GM21619 (cell line): ENCODE measurements around the gene TPPP3.
"Not testable (repeated sequence)": the region's sequence is repeated elsewhere in the genome, so short reads cannot be mapped to it uniquely, and the experiment has no call there.

Experiments used
- ATAC-seq: cut with Tn5 transposase; IDR thresholded peaks from one replicate; pipeline ENCODE4 v1.9.1; 2021; ENCODE audit not compliant: unreplicated experiment

TPPP3 gene

DNA sequence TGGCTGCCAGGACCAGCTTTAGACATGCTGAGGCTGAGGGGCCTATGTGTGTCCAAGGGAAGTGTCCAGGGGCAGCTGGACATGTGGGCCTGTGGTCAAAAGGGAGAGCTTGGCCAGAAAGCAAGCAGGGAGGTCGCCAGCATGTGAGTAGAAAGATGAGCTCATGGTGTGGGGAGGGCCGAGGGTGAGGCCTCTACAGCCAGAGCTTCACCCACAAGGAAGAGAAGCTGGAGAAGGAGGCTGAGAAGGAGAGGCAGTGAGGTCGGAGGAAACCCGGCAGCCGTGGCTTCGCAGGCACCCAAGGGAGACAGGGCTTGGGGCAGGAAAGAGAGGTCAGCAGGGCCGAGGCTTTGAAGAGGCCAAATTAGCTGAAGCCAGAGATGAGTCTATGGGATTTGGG lies 33.7 kb upstream of the TPPP3 start:
- ATAC-seq, result no peak

DNA sequence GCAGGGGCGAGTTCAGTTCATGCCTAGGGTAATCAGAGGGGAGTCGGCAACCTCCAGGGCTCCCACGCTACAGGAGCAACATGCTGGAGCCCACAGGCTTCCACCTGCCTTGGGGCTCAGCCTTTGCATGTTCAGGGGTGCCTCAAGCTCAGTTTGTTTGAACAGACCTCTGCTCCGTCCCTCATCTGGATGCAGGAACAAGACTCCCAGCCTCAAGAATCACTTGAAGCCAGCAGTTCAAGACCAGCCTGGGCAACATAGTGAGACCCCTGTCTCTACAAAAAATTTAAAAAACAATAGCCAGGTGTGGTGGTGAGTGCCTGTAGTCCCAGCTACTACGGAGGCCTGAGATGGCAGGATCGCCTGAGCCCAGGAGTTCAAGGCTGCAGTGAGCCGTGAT lies 32.7 kb upstream of the TPPP3 start:
- ATAC-seq, result no peak

DNA sequence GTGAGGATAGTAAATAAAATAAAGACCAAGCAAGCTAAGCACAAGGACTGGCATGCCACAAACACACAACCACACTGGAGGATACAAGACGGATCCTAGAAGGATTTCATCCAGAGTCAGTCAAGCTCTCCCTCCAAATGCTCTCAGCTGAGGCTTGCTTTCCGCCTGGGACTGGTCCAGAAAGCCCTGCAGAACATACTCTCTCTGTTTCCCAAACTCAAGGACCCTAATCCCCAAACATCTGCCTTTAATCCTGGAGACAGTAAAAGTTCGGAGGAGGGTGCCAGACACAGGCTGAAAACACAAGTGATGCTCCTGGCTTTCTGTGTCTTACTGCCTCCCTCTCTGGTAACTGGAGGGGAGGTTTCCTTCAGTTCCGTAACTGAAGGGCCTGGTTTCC lies 32.3 kb upstream of the TPPP3 start:
- ATAC-seq, result no peak

DNA sequence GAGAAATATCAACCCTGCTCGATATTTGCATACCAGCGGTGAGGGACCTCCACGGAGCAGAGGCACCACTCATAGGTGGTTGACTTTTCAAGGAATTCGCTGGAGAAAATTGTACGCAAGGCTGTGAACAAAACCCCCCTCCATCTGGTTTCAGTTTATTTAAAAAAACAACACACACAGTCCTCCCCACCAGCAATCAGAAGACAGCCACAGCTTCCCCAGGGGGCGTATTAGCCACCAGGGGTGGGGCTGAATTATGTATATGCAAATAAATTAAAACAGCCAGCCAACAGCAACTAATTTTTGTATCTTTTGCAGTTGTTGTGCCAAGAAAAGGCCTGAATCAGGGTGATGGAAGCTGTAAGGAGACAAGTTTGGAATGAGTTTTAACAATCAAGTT lies 31.8 kb upstream of the TPPP3 start:
- no peak for ATAC-seq

DNA sequence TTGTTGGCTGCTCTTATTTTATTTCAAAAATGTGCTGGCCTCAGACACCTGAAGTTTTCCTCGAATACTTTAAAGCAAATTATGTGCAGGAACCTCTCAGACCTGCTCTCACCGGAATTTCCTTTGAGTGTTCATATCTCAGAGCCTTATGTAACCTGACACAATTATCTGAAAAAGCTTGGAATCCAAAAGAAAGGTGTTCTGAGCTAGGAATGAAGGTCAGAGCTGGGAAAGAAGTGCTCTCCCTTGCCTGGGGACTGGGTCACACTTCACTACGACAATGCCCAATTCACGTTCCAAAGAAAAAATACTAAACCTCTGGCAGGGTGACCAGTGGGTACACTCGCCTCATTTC lies 30.9 kb upstream of the TPPP3 start:
- ATAC-seq, result no peak

DNA sequence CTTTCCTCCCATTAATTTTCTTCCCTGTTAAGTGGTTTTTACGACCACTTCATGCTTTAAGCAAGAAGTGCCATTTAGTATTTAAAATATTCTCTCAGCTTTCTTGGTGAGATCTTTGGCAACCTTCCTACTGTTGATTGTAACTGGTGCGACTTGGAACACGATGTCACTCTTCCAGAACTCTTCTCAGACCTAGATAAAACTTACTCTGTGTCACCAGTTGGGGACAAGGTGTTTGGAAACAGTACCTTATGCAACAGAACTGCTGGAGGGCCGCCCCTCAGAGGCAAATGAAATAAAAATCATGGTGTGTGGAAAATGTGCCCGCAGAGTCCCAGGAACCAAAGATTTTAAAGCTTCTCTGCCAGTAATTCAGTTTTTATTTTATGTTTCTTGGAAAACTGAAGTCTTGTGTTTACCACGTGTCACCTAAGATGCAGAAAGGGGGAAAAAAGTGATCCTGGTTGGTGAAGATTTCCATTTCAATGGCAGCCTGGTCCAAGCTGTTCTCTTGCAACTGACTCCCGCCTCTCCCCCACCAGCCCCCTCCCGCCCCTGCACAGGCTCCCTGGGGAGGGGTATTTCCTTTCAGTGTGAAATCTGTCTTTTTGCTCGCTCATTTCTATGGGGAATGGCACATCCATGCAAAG lies 30.4 kb upstream of the TPPP3 start:
- ATAC-seq, result no peak

DNA sequence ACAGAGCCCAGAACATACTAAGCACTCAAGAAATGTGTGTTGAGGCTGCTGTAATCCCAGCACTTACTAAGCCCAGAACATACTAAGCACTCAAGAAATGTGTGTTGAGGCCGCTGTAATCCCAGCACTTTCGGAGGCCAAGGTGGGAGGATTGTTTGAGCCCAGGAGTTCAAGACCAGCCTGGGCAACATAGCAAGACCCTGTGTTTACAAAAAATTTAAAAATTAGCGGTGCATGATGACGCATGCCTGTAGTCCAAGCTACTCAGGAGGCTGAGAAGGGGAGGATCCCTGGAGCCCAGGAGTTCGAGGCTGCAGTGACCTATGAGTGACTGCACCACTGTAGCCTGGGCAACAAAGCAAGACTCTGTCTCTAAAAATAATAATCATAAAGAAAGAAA lies 29.7 kb upstream of the TPPP3 start:
- ATAC-seq, result no peak

DNA sequence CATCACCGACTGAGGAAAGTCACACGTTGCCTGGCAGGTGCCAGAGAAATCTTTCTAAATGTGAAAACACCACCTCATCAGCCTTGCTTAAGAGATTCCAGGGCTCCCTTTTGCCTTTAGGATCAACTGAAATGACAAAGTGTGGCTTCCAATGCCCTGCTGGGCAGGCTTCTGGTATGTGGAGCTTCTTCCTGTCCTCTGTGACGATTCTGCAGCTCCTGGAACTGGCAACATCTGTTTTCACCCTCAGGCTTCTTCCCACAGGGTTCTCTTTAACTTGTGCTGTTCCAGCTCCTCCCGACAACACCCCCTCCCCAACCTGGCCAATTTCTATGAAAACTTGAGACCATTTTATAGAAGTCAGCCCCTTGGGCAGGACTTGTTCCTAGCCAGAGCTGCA lies 27.7 kb upstream of the TPPP3 start:
- ATAC-seq, result no peak

DNA sequence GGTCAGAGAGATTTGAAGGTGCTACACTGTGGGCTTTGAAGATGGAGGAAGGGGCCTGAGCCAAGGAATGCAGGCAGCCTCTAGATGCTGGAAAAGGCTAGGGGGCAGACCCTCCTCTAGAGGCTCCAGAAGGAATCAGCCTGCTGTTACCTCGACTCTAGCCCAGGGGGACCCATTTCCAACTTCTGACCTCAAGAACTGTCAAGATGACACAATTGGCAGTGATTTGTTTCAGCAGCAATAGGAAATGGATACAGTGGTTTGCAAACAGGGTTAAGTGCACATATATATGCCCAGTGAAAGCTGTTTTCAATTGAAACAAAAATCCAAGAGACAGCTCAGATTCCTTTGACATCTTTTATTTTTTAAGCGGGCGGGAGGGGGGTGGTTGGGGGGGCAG lies 26.6 kb upstream of the TPPP3 start:
- ATAC-seq, result no peak

DNA sequence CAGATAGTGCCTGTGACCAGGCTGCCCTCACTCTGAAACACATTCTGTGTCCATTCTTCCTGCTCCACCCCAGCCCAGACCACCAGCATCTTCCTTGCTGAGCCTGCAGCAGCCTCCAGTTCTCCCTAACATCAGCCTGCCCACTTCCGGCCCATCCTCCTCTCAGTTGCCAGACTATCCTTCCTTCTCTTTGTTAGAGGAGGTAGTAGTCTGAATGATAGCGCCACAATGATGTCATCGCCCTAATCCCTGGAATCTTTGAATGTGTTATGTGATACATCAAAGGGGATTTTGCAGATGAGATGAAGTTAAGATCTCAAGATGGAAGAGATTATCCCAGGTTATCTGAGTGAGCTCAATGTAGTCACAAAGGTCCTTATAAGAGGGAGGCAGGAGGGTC lies 26.2 kb upstream of the TPPP3 start:
- ATAC-seq, result no peak

DNA sequence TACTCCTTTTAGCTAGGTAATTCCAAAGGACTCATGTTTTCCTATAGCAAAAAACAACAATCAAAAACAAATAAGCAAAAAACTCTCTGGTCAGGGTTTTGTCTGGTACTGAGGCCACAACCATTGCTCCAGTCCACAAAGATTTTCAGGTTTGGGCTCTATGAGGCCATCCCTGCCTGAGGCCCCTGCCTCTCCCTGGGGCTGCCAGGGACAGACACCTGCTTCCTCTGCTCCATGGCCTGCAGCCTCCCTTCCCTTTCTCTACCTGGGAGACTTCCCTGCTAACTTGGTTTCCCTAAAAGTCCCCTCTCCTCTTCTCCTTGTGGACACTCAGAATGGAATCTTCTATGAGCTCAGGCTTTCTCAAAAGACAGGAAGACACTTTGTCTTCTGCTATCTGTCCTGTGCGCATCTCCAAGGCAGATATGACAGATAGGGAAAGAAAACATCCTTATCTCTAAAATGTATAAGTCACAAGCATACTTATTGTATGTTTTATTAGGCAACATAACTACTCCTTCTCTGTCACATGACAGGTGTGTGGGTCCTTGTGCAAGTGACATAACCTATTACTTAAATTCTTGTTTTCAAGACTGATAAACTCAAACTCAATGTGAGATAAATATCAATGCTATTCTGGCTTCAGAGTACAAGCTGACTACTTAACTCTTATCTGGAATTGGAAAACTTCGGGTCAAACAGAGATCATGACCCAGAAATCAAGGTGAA lies 24.2 kb upstream of the TPPP3 start:
- no peak for ATAC-seq

DNA sequence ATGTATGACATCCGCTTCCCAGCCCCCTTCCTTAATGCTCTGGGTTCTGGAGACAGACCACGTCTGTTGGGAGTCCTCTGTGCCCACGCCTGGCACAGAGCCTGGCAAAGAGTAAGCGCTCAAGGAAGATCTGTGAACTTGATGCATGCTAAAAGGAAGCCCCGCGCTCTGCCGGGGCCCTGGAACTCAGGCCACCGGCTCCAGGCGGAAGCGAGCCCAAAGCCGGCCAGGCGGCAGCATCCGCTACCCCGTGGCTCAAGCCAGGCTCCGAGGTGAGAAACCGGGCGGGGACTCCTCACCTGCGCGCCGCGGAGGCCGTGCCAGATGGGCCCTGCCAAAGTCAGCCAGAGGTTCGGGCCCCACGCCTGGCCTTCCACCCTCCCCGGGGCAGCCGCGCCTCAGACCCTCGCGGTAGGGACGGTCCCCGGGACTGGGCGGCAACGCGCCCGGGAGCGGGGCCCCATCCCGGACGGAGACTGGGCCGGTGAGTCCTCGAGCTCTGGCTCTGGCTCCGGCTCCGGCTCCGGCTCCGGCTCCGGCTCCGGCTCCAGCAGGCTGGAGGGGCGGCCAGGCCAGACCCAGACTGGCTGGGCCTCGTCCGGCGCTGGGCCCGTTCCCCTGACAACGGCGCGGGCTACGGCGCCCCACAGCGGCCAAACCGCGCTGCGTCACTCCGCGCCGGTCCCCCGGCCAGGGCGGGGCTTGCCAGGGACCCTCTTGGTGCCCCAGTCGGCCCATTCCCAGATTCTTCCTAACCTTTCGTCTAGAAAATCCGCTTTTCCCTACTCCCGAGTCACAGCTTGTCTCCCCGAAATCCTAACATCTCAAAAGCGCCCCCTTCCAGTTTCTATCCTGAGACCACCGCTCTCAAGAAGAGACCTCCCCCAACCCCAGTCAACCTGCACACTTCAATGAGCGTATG lies 22.8 kb upstream of the TPPP3 start, which contains the start of gene ZDHHC1:
Gene ZDHHC1 (minus strand): TSS at position 606 of the 922 bp plus-strand sequence. CDS start 8,702 bp downstream, outside the sequence.
- peak; percentile 79 for ATAC-seq

DNA sequence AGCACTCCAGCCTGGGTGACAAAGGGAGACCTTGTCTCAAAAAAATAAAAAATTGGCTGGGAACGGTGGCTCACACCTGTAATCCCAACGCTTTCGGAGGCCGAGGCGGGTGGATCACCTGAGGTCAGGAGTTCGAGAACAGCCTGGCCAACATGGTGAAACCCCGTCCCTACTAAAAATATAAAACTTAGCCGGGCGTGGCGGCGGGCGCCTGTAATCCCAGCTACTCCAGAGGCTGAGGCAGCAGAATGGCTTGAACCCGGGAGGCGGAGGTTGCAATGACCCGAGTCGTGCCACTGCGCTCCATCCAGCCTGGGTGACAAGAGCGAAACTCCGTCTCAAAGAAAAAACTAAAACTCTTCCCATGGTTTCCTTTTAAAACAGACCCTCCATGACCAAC lies 22.1 kb upstream of the TPPP3 start:
- ATAC-seq, result not testable (repeated sequence)

DNA sequence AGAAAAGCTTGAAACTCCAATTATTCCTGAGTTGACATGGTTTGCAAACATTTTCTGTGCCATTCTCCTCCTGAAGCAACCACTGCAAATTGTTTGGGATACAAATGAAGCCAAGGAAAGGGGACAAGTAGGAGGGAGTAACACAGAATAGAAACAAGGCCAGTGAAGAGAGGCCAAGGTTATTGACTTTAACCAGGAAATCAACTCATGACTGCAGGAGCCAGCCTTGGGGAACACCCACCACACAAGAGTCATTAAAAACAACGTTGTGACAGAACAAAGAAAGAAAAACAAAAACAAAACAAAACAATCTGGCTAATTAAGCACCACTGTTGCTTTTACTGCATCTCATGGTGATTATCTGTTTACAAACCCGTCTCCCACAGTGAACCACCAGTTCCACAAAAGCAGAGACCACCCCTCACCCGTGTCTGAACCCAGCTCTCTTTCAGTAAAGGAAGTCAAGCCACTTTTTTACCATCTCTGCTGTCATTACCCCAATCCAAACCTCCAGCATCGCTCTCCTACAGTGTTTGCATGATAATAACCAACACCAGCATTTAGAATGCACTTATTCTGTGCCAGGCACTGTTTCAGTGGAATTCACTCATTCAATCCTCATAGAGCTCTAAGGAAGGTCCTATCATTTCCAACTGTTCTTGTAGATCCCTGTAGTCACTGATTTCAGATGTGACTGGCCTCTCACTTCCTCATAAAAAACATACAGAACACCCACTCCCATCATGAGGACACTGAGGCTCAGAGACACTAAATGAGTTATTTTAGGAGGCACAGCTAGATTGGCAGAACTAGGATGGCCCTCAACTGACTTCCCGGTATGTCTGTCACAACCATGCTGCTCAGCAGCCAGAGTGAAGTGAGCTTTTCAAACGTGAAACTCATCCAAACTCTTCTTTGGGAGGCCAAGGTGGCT lies 20.9 kb upstream of the TPPP3 start:
- no peak for ATAC-seq

DNA sequence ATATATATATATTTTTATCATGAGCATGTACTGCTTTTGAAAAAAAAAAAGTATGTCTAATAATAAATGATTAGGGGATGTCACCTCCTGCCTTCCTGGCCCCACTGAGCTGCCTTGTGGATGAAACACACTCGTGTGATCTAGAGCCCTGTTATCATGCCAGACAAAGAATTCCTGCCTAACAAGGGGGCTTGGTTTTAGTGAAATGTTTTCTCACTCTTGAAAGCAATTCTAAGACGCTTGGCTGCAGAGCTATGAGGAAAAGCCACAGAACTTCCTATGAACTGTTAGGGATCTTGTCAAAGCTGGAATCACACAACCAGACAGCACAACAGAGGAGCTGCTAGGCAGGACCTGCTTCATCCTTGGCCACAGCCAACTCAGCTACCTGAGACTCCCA lies 19.0 kb upstream of the TPPP3 start:
- ATAC-seq, result no peak

DNA sequence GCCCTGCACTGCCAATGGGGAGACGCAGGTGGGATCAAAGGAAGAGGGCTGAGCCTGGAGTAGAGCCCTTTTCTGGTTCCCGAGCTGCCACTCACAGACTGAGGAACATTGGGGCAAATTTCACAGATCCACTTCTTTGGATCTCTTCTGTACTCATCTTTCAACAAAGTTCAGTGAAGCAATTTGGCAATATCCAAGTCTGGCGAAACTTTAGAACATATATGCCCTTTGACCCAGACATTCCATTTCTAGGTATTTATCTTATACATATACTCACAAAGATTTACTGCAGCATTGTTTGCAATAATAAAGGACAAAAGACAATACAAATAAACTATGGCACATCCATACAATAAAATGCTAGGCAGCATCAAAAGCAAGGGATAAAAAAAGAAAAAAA lies 18.0 kb upstream of the TPPP3 start:
- ATAC-seq, result no peak

DNA sequence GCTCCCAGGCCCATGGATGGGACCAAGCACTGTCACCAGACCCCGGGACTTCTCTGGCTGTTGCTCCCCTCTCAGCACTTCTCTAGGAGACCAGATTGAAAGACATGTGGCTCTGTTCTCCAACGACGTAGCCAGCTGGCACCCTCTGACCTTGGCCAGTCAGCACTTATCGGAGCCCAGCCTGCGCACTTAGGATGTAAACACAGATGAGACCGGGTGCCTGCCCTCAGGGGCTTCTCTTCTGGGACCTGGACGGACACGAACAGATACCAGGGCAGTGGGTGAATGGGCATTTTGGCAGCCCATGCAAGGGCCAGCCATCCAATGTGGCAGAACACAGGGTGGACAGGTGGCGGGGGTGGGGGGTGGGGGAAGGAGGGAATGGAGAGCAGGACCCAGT lies 16.3 kb upstream of the TPPP3 start:
- ATAC-seq, result no peak

DNA sequence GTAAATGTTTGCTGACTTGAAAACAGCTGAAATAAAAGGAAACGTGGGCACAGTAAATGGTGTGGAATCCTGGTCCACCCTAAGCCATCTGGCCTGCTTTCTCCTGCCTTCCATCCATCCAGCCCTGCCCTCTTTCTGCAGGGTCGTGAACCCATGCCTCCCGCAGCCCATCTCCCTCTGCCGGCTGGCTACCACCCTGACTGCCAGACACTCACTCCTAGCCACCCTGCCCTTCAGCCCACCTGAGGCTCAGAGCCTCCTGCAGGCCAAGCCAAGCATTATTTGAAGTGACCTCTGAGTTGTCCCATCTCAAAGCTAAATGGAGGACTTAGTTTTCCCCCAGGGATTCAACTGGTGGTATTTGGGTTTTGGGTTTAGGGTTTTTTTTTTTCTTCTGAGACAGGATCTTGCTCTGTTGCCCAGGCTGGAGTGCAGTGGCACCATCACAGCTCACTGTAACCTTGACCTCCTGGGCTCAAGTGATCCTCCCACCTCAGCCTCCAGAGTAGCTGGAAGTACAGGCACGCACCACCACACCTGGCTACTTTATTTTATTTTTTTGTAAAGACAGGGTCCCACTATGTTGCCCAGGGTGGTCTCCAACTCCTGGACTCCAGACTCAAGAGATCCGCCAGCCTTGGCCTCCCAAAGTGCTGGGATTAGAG lies 14.6 kb upstream of the TPPP3 start:
- no peak for ATAC-seq

DNA sequence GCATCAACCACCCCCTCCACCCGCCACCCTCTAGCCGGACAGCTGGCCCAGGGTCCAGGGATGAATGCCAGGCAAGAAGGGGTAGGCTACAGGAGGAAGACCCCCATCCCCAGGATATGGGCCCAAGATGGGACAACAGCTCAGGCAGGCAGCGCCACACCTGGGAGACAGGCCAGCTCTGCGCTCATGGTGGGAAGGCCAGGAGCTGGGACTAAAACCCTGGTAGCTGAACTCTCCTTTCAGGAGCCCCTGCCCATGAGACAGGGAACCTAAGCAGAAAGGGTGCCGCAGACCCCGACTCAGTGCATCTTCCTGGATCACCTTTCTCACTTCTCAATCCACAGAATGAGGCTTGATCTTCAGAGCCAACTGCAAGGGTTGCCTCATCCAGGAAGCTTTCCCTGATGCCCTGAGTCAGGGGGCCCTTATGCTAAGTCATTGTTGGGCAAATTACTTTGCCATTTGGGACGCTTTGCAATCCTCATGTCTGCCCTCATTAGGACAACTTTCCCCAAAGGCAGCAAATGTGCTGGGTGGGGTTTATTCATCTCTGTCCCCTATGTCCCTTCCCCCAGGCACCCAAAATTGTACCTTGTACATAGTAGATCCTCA lies 14.0 kb upstream of the TPPP3 start:
- ATAC-seq, result no peak
